HG03460 (cell line): ENCODE results near the gene TRABD2B.

Source experiments
- ATAC-seq: cut with Tn5 transposase; IDR thresholded peaks from one replicate; pipeline ENCODE4 v1.9.1; 2021; ENCODE audit not compliant: unreplicated experiment

TRABD2B gene

DNA sequence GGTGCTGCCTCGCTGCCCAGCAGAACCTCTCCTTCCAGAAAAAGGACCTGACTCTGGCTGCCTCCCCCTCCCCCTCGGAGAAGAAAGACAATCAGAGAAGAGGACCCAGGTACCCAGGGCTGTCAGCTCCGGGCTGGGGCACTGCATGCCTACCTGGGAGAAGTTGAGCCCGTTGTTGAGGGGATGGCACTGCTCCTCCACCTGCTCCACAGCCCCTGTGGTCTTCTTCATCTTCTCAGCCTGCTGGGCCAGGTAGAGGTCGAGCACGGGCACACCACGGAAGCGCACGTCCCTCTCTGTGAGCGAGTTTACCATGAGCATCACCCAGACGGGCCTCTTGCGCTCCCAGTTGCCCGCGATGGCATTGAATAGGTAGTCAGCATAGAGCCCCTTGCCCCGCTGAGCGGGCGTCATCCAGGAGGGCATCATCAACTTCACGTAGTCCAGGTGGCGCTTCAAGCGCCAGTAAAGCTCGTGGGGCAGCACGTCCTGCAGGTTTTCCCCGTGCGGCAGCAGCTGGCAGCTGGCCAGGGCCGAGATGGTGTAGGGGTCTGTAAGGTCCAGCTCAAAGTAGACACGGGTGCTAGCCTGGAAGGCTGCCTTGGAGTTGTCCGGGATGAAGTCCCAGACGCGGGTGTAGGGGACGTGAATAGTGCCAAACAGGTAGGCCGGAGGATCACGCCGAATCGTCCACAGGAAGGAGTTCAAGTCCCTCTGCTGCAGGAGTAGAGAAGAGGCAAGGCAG lies 3.1 kb downstream of the TRABD2B start:
- ATAC-seq: no peak

DNA sequence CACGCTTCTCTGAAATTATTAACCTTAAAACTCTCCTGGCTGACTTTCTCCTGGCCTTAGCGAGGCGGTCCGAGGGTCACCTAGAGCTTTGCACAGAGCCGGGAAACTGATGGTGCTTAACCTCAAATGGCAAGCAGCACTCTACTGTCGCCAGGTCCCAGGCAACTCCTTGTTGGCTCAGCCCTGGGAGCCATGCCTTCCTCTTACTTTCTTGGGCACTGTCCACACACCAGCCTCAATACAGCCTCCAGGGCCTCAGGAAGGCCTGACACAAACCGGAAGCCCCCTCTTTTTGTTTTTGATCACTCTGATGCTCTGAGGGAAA lies 3.8 kb downstream of the TRABD2B start:
- ATAC-seq: no peak

DNA sequence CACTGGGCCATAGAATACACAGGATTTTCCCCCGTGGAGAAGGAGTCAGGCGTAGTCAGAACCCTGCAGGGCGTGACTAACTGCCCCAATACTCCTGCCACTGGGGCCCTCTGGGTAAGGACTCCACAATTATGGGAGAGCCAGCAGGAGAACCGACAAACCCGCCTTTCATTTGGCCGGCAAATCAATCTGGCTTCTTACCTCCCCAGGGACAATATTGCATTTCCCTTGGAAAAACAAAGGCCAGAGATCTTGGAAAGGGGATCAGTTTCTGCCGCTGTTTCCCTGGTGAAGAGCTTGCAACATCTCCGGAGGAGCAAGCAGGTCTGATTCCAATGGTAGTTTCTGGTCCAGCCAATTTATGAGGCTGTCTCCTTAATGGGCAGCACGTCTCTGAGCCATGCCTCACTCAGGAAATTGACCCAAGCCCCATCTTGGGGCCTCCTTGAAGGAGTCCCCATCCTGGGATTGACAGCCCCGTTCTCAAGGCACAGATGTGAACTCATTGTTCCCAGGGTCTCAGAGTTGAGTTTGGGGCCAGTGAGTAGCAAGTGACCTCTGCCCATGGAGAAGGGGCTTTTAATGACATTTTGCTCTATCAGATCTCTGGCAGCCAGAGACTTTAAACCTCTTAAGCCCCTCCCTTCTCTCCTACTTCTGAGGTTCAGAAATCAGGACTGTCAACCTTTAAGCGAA lies 4.3 kb downstream of the TRABD2B start:
- no peak for ATAC-seq

DNA sequence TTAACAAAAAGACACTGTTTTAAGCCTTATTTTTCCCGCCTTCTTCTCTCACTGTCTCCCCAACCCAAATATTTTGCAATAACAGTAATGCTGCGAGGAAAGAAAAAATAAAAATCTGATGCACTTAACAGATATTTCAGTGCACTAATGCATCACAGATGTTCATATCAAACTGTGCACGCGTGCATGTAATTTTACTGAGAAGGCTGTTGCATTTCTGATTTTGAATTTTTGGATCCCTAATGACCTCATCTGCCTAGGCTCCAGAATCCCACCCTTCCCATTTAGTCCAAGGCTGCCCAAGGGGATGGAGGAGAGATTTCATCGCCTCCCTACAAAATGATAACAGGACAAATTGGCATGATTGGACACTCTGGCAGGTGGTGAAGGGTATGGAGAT lies 5.5 kb downstream of the TRABD2B start:
- no peak for ATAC-seq

DNA sequence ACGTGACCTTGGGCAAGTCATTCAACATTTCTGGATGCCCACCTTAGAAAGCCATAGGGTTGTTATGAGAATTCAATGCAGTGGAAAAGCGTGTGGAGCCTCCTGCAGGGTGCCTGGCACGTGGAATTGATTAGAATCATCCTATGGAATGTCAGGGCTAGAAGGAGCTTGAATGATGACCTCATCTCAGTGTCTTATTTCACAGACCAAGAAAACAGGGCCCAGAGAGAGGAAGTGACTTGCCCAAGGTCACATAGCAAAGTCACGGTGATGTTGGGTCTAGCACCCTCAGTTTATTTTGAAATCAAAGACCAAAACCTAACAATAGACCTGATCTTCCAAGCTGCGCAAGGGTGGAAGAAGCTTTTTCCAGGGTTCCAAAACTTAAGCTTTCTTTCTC lies 6.0 kb downstream of the TRABD2B start:
- no peak for ATAC-seq

DNA sequence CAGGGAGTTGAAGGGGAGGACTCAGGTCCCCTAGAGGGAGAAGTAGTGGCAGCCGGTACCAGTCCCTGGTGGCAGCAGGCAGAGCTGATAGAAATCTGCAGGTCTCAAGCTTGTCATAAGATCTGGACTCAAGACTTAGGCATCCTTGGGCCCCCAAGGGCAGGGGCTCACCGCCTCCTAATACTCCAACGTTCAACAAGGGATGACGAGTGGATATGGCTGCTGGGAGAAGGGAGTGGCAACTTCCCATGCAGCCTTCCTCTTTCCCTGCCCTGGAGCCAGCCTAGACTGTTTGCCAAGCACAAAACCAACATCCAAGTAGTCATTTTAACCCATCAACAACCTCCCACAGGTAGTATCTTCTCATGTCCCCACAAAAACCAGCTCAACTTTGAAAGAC lies 6.9 kb downstream of the TRABD2B start:
- ATAC-seq: no peak

DNA sequence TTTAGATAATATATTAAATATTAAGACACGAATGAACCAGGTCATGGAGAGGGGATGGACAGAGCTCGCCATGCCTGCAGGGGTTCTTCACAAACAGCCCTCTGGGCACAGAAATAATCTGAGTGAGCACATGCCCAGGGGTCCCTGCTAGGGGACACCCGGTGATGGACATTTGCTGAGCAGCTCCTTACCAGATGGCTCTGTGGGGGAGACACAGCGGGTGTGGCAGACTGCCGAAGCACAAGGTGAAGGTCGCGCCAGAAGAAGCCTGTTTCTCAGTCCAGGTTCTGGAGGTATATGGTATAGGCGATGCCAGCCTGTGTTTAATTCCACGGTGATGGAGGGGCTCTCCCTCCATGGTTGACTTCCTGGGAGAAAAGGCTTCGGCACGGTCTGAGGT lies 9.6 kb downstream of the TRABD2B start:
- ATAC-seq: no peak

DNA sequence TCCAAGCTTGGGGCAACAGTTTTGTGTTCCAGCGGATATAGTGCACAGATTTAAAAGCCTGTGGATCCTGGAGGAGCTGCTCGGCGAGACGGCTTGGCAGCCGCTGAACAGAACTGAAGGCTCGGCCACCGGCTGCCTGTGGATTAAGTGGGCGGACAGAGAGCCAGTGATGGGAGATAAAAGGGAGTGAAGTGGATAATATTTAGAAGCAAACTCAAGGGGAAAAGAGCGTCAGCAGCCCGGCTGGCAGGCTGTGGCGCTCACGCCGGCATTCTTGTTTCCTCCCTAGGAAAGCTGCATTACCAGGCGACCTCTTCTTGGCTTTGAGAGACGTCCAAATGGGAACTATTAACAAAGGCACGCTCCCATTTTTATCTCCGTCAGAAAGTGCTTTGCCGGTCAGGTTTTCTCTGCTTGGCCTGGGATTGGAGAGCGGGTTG lies 10.4 kb downstream of the TRABD2B start:
- ATAC-seq: no peak

DNA sequence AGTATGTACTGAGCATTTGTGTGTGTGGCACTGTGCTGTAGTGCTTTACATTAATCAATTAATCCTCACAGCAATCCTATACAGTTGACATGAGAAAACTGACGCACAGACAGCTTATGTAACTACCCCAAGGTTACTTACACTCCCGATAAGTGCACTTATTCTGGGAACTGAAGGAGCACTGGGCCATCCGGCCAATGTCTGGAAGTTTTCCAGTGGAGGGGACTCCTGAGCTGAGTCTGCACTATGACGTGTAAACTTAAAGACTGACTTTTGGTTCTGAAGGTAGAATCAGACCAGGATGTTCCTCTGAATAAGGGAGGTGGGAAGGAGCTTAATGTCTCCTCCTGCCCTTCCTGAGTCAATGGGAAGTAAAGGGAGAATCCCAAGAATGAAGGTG lies 12.2 kb downstream of the TRABD2B start:
- no peak for ATAC-seq

DNA sequence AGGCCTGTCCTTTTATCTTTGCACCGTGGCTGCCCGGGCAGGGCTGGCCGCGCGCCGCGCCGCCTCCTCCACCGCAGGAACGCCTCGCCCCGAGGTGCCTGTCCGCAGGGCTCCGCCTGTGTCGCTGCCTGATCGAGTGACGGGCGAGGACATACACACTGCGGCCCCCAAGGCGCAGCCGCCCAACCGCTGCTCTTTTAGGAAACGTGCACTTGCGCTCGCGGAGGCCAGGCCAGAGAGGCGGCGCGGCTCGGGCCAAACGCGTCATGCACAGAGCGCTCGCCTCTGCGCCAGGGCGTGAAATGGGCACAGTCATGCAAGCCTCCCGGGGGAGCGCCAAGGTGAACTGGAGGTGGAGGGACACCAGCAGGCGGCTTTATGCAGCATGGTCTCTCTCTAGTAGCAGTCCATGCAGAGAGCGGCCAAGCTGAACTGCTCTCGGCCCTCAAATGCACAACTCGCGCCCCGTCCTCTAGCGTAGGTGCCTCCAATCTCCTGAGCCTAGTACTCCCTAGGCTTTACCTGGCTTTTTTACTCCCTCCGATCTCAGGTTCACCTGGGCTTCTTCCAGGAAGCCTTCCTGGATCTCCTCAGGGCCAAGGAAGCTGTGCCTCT lies 12.9 kb downstream of the TRABD2B start:
- no peak for ATAC-seq

DNA sequence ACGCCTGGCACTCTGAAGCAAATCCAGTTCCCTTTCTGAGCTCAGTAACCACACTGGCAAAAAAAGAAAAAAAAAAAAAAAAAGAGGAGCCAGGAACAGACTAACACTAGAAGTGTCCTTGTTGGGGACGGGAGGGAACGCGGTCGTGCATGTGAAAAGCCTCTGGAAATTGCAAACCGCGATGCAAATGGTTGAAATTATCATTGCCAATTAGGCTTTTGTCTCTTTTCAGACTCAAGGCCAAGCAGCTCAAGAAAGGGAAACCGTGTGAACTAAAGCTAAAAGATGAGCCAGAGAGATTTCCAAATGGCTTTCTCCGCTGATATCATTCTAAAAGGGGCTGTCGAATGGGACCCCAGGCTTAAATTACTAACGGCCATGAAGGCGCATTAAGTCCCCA lies 13.5 kb downstream of the TRABD2B start:
- ATAC-seq: no peak

DNA sequence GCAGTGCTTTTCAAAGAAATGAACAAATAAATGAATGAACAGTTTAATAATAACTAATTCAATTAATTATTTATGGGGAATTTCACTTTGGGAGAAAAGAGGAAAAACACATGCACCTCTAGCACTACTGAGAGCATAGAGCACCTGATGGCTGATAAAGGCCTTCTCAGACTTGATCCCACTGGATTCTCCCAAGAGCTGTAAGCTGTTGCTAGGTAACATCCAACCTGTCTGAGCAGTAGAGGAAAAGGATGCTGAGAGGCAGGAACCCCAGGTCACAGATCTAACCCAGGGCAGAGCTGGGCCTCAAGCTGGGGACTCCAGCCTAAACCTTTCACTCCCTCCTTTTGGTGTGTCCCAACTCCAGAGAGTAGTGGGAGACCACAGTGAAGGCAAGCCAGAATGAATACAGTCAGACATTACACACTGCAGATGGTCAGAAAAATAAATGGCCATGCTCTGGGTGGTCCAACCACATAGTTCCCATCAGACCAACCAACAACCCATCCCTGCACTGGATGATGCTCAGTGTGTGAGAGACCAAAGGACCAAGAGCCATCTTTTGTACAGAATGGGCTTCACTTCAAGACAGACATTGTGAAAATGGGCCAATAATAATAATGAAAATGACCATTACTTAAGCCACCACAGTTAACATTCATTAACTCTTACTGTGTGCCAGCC lies 15.4 kb downstream of the TRABD2B start:
- ATAC-seq: no peak

DNA sequence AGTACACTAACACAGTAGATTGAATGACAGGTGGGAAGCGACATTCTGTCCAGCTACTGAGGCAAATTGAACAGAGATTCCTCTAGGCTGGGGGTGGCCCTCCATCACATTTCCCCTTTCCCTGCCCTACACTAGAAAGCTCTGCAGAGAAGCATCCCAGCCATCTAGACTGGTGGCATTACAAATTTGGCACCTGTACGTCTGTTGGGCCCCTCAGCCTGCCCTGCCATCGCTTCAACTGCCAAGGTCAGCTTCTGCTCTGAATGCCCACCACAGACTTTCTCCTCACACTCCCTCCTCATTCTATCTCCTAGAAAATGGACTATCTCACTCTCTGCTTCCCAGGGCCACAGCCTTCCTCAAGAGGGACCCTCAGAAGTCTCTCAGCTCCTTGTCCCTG lies 16.7 kb downstream of the TRABD2B start:
- ATAC-seq: no peak

DNA sequence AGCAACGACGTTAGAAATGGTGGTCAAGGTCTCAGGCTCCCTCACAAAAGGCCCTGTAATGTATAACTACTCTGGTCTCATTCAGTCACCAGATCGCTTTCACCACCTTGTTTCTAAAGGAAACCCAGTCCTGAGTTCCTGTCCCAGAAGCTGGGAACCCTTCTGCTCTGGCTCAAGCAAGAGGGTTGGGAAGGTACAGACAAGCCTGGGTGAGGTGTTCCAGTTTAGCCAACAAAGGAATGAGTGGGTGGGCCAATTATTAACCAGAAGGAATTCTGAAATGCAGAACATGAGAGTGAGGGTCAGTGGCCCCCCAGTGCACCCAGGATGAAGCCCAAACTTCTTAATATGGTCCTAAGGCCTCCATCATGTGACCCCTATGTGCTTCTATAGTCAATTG lies 17.5 kb downstream of the TRABD2B start:
- no peak for ATAC-seq

DNA sequence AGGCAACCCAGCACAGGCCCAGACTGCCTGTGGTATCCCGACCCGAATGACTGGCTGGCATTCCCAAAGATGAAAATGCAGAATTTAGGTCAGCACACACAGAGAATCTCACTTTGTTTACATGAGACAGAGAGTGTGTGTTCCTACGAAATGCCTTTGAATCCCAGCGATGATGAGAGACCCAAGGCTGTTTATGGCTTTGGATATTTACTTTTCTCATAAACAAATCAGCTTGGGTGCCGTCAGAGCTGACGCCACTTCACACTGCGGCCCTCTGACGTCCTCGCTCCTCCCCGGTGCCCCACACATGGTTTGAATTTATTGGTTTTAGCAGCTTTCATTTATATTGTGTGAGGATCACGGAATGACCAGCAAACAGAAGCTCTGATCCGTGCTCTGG lies 18.7 kb downstream of the TRABD2B start:
- ATAC-seq: no peak

DNA sequence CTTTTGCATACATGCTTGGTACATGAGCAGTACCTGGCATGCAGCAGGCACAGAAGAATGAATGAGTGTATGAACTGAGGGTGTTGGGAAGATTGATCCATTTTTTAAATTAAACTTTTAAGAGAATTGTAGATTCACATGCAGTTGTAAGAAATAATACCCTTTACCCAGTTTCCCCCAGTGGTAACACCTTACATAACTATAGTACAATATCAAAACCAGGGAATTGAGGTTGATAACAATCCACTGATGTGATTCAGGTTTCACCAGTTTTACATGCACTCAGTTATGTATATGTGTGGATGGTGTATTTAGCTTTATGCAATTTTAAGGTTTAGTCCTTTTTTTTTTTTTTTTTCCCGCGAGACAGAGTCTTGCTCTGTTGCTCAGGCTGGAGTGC lies 20.5 kb downstream of the TRABD2B start:
- no peak for ATAC-seq

DNA sequence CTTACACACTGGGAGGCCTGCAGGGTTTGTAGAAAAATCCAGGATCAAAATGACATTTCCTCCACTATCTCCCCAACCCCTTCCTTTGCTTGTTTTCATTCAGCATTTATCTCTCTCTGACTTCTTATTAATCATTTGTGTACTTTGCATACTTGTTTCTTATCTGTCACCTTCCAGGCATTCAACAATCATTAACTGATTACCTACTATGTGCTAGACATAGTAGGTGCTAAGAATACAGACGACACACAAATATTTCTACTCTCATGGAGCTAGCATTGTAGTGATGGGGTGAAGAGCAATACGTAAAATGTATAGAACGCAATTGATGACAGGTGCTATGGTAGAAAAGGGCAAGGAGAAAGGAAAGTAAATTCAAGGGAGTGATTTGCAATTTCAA lies 20.9 kb downstream of the TRABD2B start:
- ATAC-seq: no peak

DNA sequence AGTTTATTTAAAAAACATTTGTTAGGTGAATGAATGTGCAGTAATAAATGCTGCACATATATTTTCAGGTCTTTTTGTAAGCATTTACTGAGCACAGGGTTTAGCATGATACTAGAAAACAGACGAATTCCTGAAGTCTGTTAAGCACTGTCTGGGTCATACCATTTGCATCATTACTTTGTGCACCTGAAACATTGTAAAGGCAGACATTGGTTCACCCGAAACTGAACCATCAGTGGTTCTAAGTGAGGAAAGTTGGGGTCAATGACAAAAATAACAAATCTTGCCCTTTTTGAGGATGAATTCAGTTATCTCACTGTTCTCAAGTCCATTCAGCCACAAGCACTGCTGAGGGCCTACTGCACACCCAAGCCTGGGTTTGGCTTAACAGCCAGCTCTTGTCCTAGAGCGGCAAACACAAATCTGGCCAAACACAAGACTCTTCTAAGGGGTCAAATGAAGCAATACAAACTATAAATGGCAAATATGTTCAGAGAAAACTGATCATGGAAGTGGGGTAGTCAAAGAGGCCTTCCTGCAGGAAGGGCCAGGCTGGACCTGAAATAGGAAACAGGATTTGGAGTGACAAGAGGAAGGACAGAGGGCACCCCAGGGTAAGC lies 21.8 kb downstream of the TRABD2B start:
- no peak for ATAC-seq

DNA sequence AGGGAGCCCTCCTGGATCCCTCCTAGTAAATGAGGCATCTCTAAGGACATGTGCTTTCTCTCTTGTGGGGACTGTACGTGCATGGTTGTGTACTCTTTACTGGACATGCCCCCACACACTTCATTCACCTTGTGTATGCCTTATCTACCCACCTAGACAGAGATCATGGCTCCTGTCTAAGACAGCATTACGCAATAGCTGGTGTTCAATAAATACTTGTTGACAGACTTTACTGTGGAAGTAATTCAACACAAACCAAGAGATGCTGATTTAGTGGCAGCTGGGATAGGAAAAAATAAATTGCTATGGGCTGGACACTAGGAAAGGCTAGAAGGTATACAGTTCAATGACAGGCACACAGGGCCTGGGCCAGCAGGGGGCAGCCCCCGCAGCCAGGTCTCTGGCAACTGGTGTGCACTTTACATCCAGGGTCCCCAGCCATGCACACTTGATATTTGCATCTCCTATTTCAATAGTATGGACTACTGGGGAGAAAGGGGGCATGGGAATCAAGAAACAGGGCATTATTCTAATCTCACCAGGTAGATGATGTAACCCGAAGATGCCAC lies 24.2 kb downstream of the TRABD2B start:
- no peak for ATAC-seq

DNA sequence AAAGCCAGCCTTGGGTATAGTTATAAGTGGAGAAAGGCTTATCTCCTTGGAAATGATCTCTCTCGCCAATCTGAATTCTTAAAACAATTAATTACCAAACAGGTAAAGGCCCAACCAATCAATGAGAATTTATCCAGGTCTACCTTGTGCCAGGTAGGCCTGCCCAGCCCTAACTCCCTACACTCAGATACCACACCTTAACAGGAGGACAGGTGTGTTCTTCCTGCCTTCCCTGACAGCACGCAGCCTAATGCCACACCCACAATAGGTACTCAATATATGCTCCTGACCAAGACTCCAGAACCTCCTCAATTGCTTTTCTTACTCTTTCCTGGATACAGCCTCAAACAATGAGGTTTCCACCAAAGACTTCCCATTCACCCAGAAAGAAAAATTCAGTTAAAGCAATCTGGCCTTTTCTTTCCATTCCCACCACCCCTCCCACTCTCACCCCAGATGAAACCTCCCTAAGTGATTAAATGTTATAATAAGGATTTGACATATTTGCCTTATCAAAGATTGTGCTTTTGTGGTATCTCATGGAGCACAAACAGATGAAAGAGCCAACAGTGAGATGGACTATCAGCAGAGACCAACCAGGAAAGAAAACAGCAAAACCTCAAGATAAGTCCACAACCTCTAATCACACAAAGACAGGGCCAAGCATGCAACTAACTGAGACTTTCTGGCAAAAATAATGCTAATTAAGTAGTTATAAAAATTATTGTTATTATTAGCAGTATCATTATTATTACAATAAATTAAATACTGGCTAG lies 25.6 kb downstream of the TRABD2B start:
- no peak for ATAC-seq
